Suppressor macrophage (primary cell): ENCODE results near the gene GTF2F2.
"Not testable (repeated sequence)": the region's sequence is repeated elsewhere in the genome, so short reads cannot be mapped to it uniquely, and the experiment has no call there.

Source experiments
- DNase-seq, 4 experiments: peaks; one replicate each; pipeline ENCODE4 v3.0.0-alpha.2; 2020 to 2022

Gene GTF2F2

DNA sequence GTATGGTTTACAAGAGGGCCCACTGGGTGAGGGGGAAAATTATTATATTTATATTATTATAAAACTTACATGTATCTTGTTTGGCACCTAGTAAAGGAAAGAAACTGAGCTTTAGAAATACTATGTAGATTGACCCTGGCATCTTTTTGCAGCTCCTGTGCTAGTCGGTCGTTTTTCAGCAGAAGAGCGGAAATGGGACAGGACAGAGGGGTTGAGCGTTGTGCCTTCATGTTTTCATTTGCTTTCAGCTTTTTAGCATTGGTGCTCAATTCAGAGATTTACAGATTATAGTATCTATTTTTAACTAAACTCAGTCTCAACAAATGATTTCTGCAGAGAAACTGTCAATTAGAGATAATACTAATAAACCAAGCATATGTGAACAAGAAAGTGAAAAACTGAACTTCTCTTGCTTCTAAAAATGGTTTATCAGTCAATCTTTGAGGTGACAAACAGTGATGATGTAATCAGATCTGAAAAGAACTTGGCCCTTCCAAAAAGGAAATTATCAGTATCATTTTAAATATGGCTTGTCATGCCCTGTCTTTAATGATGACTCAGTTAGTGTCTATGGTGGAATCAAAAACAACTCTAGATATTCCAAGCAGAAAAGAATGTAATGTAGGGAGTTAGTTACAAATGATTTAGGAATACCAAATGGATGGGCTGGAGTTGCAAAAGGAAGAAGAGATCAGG is 137.5 kb downstream of the GTF2F2 start:
- no peak for DNase-seq

DNA sequence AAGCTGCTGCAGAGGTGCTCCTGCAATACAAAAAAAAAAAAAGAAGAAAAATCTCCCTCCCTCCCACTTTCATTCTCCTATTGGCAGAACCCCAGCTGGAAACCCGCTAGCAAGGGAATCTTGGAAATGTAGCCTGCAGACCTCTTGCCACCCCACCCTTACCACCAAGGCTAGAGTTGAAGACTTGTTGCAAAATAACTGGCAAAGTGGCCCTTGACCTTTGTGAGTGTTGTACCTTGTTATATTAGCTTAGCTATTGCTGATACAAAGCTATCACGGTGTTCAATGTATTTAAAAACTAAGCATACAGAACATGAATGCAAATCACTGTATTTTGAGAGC is 138.0 kb downstream of the GTF2F2 start:
- DNase-seq = no peak

DNA sequence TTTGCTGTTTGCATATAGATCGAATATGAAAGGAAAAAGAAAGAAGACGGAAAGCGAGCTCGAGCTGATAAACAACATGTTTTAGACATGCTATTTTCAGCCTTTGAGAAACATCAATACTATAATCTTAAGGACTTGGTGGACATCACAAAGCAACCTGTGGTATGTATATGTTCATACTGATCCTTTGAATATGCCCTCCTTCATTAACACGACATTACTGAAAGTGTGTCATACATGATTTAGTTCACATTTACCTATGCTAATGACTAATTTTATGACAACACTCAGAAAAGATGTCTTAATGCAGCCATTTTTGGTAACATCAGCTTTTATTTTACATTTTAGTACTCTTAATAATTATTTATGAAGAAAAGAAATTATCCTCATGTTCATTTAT is 146.9 kb downstream of the GTF2F2 start:
- DNase-seq = no peak

DNA sequence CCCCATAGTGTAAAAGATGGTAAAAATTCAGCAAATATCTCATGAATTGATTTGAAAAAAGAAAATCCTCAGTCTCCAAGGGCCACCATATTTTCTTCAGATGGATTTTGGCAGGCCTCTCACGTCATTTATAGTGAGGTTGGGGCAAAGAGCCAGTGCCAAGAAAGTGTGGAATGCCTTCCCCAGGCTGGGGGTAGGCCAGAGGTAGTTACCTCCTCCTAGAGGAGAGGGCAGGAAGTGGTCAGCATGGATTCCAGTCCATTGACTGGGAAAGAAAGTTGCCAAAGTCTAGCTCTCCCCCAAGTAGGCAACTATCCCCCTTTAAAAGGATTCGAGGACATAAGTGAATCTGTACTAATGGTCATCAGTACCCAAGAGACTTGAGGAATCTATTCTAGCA is 148.9 kb downstream of the GTF2F2 start:
- no peak for DNase-seq

DNA sequence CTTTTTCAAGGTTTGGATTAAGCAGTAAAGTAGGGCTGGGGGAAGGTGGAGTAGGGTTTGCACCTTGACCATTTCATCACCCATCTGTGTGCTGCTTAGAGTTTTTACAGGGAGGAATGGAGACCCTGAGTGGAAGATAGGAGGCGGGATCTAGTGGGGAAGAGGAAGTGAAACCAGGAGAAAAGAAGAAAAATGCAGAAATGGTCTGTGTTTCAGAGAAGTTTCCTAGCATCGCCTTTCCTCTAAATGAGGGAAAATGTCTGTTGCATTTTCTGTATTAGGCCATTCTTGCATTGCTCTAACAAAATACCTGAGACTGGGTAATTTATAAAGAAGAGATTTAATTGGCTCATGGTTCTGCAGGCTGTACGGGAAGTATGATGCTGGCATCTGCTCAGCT is 156.6 kb downstream of the GTF2F2 start:
- DNase-seq = peak; percentile 41 to 74 (median 53)

DNA sequence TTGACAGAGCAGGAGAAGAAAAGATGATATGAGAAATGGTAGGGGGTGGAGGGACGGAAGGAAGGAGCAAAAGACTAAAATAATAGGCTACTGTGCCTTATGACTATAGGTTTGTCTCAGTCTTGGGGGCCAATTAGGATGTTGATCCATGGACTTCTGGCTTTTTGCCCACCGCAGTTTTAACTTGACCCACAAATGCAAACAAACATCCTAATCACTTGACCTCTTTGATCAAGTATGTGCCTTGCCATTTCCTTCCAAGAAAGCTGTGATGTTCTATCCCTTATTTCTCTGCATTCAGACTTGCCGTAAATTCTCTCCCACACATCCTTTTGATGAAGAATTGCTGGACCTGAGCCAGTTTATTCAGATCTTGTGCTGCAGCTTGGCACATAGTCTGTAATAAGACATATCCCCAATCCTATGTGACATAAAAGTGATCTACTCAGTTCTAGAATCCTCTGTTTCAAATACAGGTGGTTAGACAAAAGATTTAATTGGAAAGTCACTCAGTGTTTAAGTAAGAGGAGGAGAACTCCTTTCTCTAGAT is 157.9 kb downstream of the GTF2F2 start:
- DNase-seq = no peak

DNA sequence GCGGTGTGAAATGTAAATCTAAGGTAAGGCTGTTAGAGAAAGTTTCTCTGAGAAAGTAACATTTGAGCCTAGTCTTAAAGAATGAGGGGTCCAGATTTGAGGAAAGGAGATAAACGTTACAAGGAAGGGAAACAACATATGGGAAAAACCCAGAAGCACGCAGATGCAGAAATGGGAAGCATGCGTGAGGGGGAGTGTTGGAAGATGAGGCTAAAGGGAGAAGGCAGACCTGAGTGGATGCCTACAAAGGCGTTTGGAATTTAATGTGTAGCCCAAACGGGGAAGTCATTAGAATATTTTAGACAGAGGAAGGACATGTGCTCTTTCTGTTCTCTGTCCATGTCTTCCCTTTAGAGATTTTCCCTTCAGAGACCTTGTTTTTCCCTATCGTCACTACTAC is 159.7 kb downstream of the GTF2F2 start:
- DNase-seq = peak; percentile 10 to 50 (median 48)

DNA sequence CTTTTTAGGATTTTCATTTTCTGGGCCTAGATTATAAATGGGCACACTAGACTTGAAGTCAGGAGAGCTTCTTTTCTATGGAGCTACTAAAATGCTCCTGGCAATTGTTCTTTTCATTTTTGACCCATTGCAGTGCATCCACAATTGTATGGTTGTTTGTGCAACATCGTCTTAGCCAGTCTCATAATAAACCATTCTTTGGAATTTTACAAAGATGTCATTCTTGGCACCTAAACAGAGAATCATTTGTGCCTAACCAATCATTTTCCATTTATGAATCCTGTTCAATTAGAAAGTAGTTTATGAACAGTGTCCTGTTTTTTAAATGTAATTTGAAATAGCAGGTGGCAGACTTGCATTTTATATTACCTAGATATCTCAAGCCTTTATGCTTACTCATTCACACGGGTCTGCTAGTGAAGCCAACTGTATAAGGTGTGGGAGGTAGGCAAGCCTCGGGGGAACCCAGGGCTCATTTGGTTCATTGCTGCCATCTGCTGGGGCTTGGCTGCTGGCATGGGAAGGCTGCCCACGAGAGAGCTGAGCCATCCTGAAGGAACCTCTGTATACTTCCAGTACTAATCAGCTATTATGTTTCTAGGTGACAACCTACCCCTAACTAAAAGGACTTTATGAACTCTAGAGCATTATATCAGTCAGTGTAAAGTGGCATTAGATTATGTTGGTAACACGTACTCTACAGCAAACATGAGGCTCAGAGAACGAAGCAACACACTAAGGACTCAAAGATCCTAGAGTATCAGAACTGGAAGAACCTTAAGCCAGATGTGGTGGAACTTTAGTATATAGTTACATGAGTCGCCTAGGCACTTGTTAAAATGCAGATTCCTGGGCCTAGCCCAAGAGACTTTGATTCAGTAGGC is 160.7 kb downstream of the GTF2F2 start:
- peak; percentile 66 to 83 (median 76) for DNase-seq

DNA sequence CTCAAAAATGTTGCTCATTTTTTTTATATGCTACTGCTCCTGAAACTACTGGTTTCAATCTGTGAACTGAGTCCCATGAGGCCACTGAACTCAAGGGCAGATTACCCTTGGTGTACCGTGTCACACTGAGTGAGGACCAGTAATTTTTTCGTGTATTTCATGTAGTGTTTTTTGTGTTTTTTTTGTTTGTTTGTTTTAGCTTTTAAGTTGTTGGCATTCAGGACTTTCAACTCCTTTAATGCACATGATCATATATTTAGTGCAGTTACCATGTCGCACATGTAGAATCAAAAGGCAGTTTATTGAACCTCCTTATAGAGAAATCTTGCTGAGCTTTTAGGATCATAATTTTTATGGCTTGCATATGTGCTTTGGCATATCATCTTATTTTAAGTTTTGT is 162.7 kb downstream of the GTF2F2 start:
- DNase-seq = no peak

DNA sequence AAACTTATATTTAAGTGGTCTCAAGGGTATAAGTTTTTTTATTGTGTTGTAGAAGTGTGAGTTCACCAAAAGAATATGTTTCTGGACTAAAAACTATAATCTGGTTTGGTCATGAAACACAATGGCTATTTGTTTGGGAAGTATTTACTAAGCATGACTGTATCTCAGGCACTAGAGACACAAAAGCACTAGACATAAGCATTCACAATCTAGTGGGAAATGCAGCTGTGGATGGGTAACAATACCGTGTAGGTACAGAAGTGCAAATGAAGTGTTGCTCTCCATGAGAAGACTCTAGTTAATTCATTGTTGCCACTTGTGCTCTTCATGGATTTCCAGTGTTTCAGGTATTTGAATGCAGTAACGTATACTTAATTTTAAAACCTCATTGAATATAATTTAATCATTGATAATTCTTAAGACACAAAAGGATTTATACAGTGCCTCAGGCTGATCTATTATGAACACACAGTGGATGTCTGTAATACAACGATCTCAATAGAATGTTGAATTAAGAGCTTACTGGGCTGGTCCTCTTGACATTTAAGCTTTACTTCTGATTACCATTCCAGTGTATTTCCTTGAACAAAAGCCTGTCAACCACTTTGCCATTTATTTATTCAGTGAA is 169.7 kb downstream of the GTF2F2 start:
- no peak for DNase-seq

DNA sequence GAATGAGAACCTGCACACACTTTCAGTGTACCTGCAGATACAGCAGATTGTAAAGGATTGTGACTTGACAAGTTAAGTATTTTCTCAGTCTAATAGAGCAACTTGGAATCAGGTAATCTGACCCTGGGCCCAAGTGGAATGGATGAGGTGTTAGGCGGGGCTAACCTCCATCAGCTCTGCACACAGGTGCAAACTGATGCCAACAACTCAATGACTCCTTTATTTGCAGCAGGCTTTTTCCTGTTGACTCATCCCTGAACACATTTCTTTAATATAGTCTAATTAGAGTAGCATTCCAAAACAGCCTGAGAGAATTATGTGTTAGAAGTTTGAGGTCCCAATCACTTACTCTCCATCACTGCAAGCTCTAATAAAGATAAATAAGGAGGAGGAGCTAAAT is 171.9 kb downstream of the GTF2F2 start:
- DNase-seq = no peak

DNA sequence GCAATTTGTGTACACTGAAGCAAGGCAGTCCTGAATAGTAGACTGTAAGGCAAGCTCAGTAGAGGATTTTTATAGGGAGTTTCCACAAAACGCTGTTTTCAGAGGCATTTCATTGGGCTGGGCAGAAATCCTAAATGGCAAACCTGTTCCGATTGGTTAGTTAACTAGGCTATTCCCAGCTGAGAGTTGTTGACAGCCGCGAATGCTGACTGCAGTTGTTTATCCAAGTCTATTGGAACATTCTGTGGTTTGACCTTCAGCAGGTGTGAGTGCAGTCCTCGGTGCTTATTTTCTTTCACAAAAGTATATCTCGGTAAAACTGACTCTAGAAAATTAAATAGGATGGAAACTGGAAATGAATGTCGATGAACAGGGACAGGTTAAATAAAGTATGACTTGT is 175.2 kb downstream of the GTF2F2 start:
- no peak for DNase-seq

DNA sequence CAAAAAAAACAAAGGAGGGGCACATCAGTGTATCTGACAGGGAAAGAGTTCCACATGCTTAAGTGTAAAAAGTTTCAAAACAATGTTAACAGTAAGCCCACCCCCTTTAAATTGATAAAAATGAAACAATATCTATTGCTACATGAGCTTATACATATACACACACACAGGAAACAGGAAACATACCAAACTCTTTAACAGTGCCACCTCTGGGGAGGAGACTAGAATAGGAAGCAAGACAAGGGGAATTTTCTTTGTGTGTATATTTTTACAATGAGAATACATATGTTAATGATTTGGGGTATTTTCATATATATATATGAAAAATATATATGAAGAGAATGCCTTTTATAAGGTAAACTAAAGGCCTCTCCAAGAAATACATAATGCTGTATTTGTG is 175.9 kb downstream of the GTF2F2 start:
- peak in 1 of 4 experiments; percentile 11 for DNase-seq

DNA sequence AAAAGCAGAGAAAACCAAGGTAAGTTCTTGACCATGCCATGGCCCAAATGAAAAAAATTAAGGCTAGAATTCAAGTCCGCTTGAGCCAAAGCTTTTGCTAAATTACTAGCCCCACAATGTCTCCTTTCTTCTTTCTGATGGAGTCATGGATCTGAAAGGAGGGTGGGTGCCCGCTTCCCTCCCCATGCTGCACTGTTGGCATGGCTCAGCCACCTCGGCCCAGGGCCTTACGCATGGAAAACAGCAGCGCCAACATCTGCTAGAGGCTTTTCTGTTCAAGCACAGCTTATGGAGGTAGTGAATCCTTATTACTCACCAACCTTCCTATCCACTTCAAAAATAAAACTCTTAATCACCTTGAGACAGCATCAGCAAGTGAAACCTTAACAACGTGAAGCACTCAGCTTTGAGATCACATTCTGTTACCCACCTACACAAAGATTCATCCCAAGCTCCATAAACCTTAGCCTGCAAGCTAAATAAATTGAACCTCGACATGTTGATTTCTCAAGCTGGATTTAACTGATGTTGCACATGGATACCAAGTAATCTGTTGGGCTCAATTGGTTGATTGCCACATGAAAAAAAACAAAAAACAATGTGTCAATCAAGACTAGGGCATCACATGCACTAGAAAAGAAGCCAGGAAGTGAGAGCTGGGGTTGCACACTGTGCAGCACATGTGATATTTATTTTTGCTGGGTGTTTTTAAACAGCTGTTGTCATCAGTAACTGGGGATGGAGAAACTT is 177.3 kb downstream of the GTF2F2 start:
- DNase-seq = peak in 1 of 4 experiments; percentile 22

DNA sequence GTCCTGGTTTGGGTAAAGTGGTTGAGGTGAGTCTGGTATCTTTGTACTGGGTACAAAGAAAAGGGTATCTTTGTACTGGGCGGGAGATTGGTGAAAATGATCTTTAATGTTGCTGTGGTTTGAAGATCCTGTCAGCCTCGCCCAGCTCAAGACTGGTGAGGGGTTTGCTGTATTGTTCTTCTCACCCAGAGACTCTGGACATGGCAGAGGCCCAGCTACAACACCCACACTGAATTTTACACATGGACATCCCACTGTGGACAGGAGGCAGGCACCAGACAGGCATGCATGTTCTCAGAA is 177.8 kb downstream of the GTF2F2 start:
- DNase-seq = no peak

DNA sequence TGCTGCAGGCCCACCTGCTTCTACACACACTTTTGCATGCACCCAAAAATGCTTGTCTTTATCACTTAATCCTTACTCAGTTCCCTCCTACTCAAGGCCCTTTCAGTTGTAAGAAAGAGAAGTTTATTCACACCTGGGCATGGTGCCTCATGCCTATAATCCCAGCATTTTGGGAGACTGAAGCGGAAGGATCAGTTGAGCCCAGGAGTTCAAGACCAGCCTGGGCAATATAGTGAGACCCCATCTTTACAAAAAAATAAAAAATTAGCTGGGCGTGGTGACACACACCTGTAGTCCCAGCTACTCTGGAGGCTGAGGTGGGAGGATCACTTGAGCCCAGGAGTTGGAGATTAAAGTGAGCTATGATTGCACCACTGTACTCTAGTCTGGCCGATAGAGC is 178.2 kb downstream of the GTF2F2 start:
- not testable (repeated sequence) for DNase-seq

DNA sequence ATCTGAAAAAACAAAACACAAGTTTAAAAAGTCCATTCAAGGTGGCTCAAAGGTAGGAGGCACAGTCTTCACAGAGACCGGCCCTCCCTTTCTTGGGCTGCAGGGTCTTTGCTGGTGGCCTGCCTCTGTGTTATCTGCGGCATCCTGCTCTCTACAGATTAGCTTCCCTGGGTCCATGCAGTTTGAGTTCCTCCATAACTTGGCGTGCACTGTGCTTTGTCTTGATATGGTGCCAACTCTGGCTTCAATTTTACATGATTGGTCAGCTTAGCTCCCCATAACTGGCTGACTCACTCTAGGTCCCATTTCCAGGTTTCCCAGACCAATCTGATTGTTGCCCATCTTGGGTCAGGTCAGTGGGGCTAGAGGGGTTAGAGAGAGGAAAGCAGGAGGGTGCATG is 178.9 kb downstream of the GTF2F2 start:
- DNase-seq = no peak

DNA sequence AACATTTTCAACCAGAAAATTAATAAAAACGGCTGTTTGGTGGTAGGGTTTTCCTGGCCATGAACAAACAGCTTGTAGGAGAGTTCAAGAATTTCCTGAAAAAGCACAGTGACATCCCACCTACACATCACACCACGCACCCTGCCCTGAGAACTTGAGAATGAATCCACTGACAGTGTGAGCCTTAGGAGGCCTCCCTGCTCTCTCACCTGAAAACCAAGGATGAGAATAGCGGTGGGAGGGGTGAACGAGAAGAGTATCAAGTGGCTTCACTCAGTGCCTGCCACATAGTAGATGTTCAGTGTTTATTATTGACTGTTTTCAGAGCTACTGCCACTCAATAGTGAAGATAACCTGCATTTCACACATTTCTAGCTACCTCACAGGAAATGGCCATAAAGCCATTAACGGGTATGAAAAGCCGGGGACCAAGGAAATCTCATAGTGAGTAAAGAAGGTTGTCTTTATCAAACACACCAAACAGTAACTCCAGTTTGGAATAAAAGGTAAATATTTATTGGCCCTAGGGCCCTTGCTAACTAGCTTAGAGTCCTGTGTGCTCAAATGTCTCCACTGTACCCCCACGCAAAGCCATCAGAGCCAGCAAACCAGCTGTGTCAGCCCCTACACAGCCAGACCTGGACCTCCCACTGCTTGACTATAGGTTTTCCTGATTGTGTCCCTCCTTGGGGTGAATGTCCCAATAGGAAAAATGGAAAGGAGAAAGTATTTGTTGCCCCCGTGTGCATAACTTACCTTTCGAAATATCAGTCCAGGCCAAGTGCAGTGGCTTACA is 180.1 kb downstream of the GTF2F2 start:
- DNase-seq = no peak

DNA sequence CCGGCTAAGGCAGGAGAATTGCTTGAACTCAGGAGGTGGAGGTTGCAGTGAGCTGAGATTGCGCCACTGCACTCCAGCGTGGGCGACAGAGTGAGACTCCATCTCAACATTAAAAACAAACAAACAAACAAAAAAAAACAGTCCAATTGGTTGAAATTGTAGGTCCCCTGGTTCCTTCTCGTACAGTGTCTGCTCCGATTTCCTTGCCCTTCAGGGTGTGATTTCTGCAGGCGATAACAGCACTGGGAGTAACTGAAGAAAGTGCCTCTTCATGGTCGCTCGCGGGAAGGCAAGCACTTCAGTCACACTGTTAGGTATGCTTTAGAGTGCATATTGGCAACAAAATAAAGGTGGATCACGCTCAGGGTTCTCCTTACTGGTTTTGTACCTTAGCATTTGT is 181.0 kb downstream of the GTF2F2 start:
- no peak for DNase-seq

DNA sequence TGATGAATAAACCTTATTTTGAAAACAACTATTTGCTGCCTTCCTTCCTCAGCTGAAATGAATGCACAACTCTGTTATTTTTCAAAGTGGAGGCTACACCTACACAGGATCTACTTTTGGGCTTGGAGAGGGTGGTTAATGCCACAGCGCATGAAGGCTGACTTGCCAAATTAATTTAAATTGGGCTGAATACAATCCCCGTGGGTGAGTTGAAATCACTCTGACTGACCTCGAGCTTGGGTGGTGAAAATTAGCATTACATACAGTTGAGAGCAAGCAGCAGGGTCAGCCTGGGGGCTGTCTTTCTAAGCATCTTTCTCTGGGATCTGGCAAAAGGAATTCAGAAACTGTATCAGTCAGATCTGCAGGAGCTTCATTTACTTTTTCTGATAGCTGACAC is 182.2 kb downstream of the GTF2F2 start:
- no peak for DNase-seq

DNA sequence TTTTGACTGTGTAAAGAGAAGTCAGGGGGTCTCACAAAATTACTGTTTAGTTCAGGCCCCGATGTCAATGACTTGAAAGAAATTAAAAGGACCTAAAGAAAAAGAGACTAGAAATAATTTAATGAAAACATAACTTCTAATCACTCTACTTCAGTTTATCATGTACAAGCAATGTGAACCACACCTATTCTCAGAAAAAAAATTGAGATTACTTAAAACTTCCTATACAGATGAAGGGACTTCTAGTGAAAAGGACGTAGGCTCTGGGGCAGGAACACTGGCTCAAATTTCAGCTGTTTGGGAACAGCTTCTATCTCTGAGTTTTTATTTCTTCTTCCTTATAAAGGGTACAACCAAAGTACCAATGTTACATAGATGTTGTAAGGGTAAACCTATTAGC is 182.7 kb downstream of the GTF2F2 start:
- no peak for DNase-seq

DNA sequence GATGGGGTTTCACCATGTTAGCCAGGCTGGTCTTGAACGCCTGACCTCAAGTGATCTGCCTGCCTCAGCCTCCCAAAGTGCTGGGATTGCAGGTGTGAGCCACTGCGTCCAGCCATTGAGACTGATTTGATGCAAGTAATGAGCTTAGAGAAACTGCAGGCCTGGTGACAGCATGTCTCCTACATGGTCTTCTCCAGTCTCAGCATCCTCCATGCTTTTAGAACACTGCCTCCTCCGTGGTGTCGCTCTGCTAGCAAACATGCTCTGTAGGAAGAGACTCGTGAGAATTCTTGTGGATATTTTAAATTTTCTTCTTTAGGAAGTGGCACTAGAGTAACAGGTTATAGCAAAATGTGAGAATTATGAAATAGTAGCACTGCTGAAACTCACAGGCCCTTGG is 183.6 kb downstream of the GTF2F2 start:
- no peak for DNase-seq
